Activated gamma-delta T cell treated with Interleukin-2 at 50 U/mL for 16 hours (primary cell): ENCODE results near the gene ABHD17B.

Experiments
- DNase-seq: peaks from one replicate; pipeline ENCODE4 v3.0.0-alpha.2; 2020

ABHD17B gene

GRCh38 chr9:71876106-71876505 lies 34.9 kb downstream of the ABHD17B start:
- no peak for DNase-seq

- no peak for DNase-seq
Observed at GRCh38 chr9:71875345-71875744, 35.6 kb downstream of the ABHD17B start.

GRCh38 chr9:71863631-71864030 lies 47.4 kb downstream of the ABHD17B start:
- no peak for DNase-seq

GRCh38 chr9:71861618-71862017 lies 49.4 kb downstream of the ABHD17B start:
- DNase-seq: no peak

- no peak for DNase-seq
Observed at GRCh38 chr9:71859939-71860338, 51.1 kb downstream of the ABHD17B start.

- no peak for DNase-seq
Observed at GRCh38 chr9:71858812-71859211, 52.2 kb downstream of the ABHD17B start.

- no peak for DNase-seq
Observed at GRCh38 chr9:71858102-71858798, 52.7 kb downstream of the ABHD17B start.

- DNase-seq: no peak
Observed at GRCh38 chr9:71857159-71857558, 53.8 kb downstream of the ABHD17B start.

GRCh38 chr9:71854811-71855210 lies 56.2 kb downstream of the ABHD17B start:
- DNase-seq: no peak

GRCh38 chr9:71853084-71853483 lies 57.9 kb downstream of the ABHD17B start:
- DNase-seq: no peak

GRCh38 chr9:71850996-71851395 lies 60.0 kb downstream of the ABHD17B start:
- DNase-seq: no peak

- no peak for DNase-seq
Observed at GRCh38 chr9:71847892-71848291, 63.1 kb downstream of the ABHD17B start.

- no peak for DNase-seq
Observed at GRCh38 chr9:71844808-71845207, 66.2 kb downstream of the ABHD17B start.

GRCh38 chr9:71839668-71840067 lies 71.3 kb downstream of the ABHD17B start:
- DNase-seq: no peak

- no peak for DNase-seq
Observed at GRCh38 chr9:71835596-71835995, 75.4 kb downstream of the ABHD17B start.

GRCh38 chr9:71830929-71831328 lies 80.1 kb downstream of the ABHD17B start:
- DNase-seq: no peak

- DNase-seq: no peak
Observed at GRCh38 chr9:71830153-71830552, 80.8 kb downstream of the ABHD17B start.

GRCh38 chr9:71826279-71826678 lies 84.7 kb downstream of the ABHD17B start:
- no peak for DNase-seq

- no peak for DNase-seq
Observed at GRCh38 chr9:71824257-71824656, 86.7 kb downstream of the ABHD17B start.

GRCh38 chr9:71822935-71823334 lies 88.1 kb downstream of the ABHD17B start:
- no peak for DNase-seq

- no peak for DNase-seq
Observed at GRCh38 chr9:71822456-71822855, 88.5 kb downstream of the ABHD17B start.

GRCh38 chr9:71821405-71821804 lies 89.6 kb downstream of the ABHD17B start:
- DNase-seq: no peak

GRCh38 chr9:71820403-71820921 lies 90.5 kb downstream of the ABHD17B start:
- no peak for DNase-seq

- DNase-seq: peak; percentile 54
Observed at GRCh38 chr9:71819115-71819739, 91.8 kb downstream of the ABHD17B start.
